ENCODE results near the gene FDX2.
A peak's percentile ranks its signal among the peaks of the same experiment; 100 is the strongest.

The FDX2 gene

DNA sequence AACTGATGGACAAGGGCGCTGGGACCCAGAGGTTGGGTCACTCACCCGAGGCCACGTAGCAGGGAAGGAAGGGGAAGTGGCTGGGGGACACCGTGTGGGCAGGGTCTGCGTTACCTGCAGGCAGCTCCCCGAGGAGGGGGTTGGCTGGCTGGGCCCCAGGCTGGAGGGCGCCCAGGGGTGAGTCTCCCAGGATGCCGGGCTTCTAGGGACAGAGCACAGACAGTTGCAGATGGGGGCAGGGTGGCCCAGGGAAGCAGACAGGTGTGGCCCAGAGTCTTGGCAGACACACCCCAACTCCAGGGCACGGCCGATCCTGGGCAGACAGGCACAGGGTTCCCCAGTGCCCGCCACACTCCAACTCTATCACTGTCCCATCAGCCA is 5.6 kb upstream of the FDX2 start:
- no peaks in the 10 kb centered on the region for H3K27me3 ChIP-seq (ENCODE audit: control insufficient read depth in 1 of 2, insufficient read depth in 2 of 2, low read length in 2 of 2)
- peaks cover 27 to 78% of the 10 kb centered on the region in 2 donors for H3K36me3 ChIP-seq (ENCODE audit: control insufficient read depth in 1 of 2, insufficient read depth in 2 of 2, low read length in 2 of 2)
- H3K4me3 ChIP-seq (ENCODE audit: low read depth in 1 of 2, low read length in 2 of 2), result peak overlapping the region in 1 of 2 donors; percentile 55
- H3K9me3 ChIP-seq (ENCODE audit: control insufficient read depth in 1 of 2, low read length in 2 of 2), result no peaks in the 10 kb centered on the region
- H3K4me1 ChIP-seq (ENCODE audit: control insufficient read depth in 1 of 2, insufficient read depth in 2 of 2, low read length in 2 of 2), result peaks cover 22 to 29% of the 10 kb centered on the region in 2 donors
- H3K27ac ChIP-seq (ENCODE audit: low read depth, low read length), result peak overlapping the region; percentile 65
- H3K9ac ChIP-seq (ENCODE audit: low read depth in 1 of 2, low read length in 2 of 2), result peak overlapping the region; percentile 5 to 74

DNA sequence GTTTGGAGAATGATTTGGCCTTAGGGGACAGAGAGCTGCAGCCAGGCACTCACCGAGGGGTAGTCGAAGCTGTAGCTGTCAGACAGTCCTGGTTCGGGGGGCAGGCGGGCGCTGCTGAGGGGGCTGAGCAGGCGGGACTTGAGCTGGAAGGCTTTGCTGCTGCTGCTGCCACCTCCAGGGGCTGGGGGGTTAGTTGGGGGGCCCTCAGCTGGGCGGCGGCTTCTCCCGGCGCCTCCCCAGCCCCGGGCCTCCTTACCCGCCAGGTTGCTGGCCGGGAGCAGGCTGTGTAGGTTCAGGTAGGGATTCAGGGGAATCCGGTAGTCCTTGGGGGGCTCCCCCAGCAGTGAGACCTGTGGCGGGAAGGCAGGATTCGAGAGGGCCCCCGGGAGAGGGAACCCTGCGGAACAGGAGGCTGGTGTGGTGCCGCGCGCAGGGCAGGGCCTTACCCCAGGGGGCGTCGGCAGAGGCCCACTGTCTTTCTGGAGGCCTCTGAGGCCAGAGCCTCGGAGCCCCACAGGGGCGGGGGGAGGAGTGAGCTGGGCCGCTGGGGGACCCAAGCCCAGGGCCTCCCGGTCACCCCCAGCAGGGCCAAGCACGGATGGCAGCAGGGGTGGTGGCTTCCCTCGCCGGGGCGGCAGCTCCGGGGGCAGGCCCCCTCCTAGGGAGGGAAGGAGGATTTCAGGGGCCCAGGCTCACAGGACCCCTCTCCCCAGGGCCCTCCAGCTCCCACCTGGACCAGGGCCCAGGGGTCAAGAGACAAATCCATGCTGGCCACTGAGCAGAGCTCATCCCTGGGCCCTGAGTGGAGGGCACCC is 5.0 kb upstream of the FDX2 start:
- no peaks in the 10 kb centered on the region for H3K9me3 ChIP-seq (ENCODE audit: control insufficient read depth in 1 of 2, low read length in 2 of 2)
- no peak overlapping the region for H3K4me3 ChIP-seq (ENCODE audit: low read depth in 1 of 2, low read length in 2 of 2)
- peak overlapping the region in 1 of 2 donors; percentile 5 for H3K9ac ChIP-seq (ENCODE audit: low read depth in 1 of 2, low read length in 2 of 2)
- H3K36me3 ChIP-seq (ENCODE audit: control insufficient read depth in 1 of 2, insufficient read depth in 2 of 2, low read length in 2 of 2), result peaks cover 27 to 72% of the 10 kb centered on the region in 2 donors
- H3K27me3 ChIP-seq (ENCODE audit: control insufficient read depth in 1 of 2, insufficient read depth in 2 of 2, low read length in 2 of 2), result no peaks in the 10 kb centered on the region
- peak overlapping the region; percentile 65 for H3K27ac ChIP-seq (ENCODE audit: low read depth, low read length)
- peaks cover 28 to 35% of the 10 kb centered on the region in 2 donors for H3K4me1 ChIP-seq (ENCODE audit: control insufficient read depth in 1 of 2, insufficient read depth in 2 of 2, low read length in 2 of 2)

DNA sequence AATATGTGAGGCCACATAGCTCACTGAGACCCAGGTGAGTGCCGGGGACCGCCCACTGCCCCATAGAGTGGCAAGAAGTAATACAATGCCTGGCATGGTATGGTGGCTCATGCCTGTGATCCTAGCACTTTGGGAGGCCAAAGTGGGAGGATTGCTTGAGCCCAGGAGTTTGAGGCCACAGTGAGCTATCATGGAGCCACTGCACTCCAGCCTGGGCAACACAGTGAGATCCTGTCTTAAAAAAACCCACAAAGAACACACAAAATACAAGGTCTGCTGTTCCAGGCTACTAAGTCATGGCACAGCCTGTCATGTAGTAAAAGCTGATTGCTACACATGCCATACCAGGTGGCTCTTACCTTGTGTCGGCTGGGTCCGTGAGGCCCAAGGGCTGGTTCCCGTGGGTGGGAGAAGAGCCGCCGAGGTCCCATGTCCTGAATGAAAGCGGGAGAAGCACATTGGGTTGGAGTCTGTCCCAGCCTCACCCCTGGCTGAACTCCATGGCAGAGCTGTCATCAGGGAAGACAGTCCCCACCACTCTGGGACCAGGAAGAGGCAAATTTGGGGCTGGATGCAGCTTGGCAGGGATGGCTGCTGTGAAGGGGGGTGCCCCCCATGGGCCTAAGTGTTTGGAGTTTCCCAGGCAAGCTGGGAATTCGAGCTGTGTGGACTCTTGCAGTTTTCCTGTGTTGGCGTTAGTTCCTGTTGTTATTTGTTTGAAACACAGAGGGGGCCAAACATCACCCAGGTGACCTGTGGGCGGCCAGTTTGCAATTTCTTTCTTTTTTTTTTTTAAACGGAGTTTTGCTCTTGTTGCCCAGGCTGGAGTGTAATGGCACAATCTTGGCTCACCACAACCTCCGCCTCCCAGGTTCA is 3.2 kb upstream of the FDX2 start:
- Histone ChIP-seq H3K27me3 (ENCODE audit: control insufficient read depth in 1 of 2, insufficient read depth in 2 of 2, low read length in 2 of 2) (no peaks in the 10 kb centered on the region), H3K9ac (ENCODE audit: low read depth in 1 of 2, low read length in 2 of 2) (no peak overlapping the region), H3K9me3 (ENCODE audit: control insufficient read depth in 1 of 2, low read length in 2 of 2) (no peaks in the 10 kb centered on the region), H3K36me3 (ENCODE audit: control insufficient read depth in 1 of 2, insufficient read depth in 2 of 2, low read length in 2 of 2) (peaks cover 24 to 57% of the 10 kb centered on the region in 2 donors), H3K4me1 (ENCODE audit: control insufficient read depth in 1 of 2, insufficient read depth in 2 of 2, low read length in 2 of 2) (peaks cover 35 to 38% of the 10 kb centered on the region in 2 donors), H3K27ac (ENCODE audit: low read depth, low read length) (no peak overlapping the region), H3K4me3 (ENCODE audit: low read depth in 1 of 2, low read length in 2 of 2) (no peak overlapping the region)

DNA sequence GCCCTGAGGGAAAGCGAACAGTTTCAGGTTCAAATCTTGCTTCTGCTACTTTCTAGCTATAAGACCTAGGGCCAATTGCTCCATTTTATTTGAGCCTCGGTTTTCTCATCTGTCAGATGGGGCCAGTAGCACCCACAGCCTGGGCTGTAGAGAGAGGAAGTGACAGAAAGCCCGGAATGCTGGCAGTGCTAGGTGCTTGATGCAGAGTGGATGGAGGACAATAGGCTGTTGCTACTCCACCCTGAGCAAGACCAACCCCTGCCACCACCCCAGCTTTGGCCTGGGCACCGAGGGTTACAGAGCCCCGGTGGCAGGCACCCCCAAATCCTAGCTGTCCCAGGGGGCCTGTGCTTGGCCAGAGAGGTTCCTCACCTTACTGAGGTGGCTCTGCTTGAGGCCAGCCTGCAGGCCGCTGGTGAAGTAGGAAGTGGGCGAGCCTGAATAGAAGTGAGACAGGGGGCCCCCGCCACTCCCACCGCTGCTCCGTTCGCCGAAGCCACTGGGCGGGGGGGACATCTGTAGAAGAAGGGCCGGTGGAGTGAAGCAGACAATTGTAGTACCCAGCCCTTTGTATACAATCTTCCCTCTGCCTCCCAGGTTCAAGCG is 2.1 kb upstream of the FDX2 start:
- H3K9me3 ChIP-seq (ENCODE audit: control insufficient read depth in 1 of 2, low read length in 2 of 2), result no peaks in the 10 kb centered on the region
- no peak overlapping the region for H3K27ac ChIP-seq (ENCODE audit: low read depth, low read length)
- no peak overlapping the region for H3K9ac ChIP-seq (ENCODE audit: low read depth in 1 of 2, low read length in 2 of 2)
- no peaks in the 10 kb centered on the region for H3K27me3 ChIP-seq (ENCODE audit: control insufficient read depth in 1 of 2, insufficient read depth in 2 of 2, low read length in 2 of 2)
- peaks cover 33 to 35% of the 10 kb centered on the region in 2 donors for H3K4me1 ChIP-seq (ENCODE audit: control insufficient read depth in 1 of 2, insufficient read depth in 2 of 2, low read length in 2 of 2)
- no peak overlapping the region for H3K4me3 ChIP-seq (ENCODE audit: low read depth in 1 of 2, low read length in 2 of 2)
- H3K36me3 ChIP-seq (ENCODE audit: control insufficient read depth in 1 of 2, insufficient read depth in 2 of 2, low read length in 2 of 2), result peaks cover 24 to 46% of the 10 kb centered on the region in 2 donors

DNA sequence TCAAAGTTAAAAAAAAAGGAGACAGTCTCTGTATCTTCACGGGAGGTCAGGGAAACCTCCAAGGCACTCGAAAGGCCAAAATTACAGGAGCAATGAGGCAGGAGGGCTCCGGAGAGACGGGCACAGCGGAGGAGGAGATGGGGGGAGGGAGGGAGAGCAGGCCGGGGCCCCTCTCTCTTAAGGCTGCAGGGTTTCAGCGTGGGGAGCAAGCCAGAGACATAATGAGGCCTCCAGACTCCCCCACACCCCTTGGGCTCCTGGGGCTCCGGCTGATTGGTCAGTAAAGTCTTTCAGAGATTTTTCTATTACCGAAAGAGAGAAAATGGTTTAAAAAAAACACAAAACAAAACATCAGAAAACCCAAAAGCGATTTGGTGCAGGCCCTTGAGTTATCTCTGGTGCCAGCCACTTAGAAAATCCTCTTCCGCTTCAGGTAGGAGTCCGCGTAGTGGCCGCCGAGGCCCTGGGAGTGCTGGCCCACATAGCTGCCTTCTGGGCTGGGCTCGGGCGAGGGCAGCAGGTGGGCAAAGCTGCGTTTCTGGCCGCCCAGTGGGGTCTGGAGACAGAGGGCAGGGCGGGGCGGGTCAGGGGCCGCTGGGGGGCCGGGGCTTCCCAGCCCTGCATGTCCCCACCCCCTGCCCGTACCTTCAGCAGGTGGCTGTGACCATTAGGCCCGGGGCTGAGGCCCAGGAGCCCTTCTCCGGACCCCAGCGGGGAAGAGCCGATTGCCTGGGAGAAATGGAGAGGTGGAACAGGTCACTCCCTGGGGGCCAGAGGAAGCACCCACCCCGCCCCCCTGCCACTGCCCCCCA is 1.4 kb upstream of the FDX2 start:
- peaks cover 20 to 39% of the 10 kb centered on the region in 2 donors for H3K36me3 ChIP-seq (ENCODE audit: control insufficient read depth in 1 of 2, insufficient read depth in 2 of 2, low read length in 2 of 2)
- H3K4me3 ChIP-seq (ENCODE audit: low read depth in 1 of 2, low read length in 2 of 2), result no peak overlapping the region
- H3K27ac ChIP-seq (ENCODE audit: low read depth, low read length), result no peak overlapping the region
- peaks cover 26 to 28% of the 10 kb centered on the region in 2 donors for H3K4me1 ChIP-seq (ENCODE audit: control insufficient read depth in 1 of 2, insufficient read depth in 2 of 2, low read length in 2 of 2)
- H3K9ac ChIP-seq (ENCODE audit: low read depth in 1 of 2, low read length in 2 of 2), result no peak overlapping the region
- H3K9me3 ChIP-seq (ENCODE audit: control insufficient read depth in 1 of 2, low read length in 2 of 2), result no peaks in the 10 kb centered on the region
- H3K27me3 ChIP-seq (ENCODE audit: control insufficient read depth in 1 of 2, insufficient read depth in 2 of 2, low read length in 2 of 2), result no peaks in the 10 kb centered on the region

DNA sequence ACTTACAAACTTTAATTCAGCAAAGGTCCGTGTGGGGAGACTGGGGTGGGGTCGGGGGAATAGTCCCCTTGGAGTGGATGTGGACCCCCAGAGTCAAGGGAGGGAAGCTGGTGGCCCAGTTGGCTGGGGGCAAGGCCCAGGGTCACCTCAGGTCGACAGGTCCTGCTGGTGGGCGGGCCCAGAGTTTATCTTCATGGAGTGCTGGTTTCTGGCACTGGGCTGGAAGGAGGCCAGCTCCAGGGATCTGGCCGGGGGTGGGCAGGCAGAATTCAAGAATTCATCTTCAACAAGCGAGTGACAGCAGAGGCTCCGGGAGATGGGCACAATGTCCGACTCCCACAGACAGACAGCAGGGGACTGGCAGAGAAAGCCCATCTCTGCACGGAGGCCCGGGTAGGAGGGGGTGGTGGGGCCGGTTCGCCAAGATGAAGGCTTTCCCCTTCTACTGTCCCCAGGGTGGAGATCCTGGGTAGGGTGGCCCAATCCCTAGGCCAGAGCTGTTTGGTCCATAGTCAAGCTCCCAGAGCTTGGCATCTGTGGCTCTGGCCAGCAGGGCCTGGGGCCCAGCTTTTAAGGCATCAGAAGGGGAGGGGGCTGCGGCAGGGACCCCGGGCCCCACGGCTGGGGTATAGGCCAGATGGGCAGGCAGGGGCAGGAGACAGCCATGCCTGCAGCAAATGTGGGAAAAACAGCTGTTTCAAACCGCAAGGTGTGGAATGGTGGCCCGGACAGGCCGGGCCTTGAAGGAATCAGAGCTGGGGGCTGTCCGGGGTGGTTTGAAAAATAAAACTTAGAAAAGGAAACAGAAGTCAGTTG is 622 bp upstream of the FDX2 start:
- H3K4me3 ChIP-seq (ENCODE audit: low read depth in 1 of 2, low read length in 2 of 2), result peak overlapping the region; percentile 78 to 88
- H3K4me1 ChIP-seq (ENCODE audit: control insufficient read depth in 1 of 2, insufficient read depth in 2 of 2, low read length in 2 of 2), result peaks cover 18 to 26% of the 10 kb centered on the region in 2 donors
- no peak overlapping the region for H3K27ac ChIP-seq (ENCODE audit: low read depth, low read length)
- no peaks in the 10 kb centered on the region for H3K27me3 ChIP-seq (ENCODE audit: control insufficient read depth in 1 of 2, insufficient read depth in 2 of 2, low read length in 2 of 2)
- H3K36me3 ChIP-seq (ENCODE audit: control insufficient read depth in 1 of 2, insufficient read depth in 2 of 2, low read length in 2 of 2), result peaks cover 20 to 33% of the 10 kb centered on the region in 2 donors
- no peaks in the 10 kb centered on the region for H3K9me3 ChIP-seq (ENCODE audit: control insufficient read depth in 1 of 2, low read length in 2 of 2)
- no peak overlapping the region for H3K9ac ChIP-seq (ENCODE audit: low read depth in 1 of 2, low read length in 2 of 2)

DNA sequence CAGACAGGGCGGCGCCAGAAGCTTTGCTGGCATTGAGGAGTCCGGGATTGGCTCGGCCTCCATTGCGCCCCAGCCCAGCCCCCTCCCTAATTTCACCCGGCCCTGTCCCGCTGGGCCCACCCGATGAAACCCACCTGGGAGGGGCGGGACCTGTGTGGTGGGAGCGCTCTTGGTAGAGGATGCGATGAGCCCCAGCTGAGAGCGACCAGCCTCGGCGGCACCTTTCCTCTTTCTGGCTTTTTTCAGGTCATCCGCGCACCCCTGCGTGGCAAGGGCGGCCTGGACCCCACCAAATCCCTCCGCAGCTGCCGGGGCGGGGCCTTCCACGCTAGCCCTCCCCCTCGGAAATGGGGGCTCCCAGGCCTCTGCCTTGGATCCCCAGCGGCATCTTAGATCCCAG is 6.4 kb downstream of the FDX2 start, which contains the start of gene ZGLP1:
ZGLP1 (minus strand) TSS at position 393 of the 400 bp plus-strand sequence.
- no peak within 1 kb of the TSS for H3K27ac ChIP-seq (ENCODE audit: low read depth, low read length)
- no peak within 1 kb of the TSS for H3K9ac ChIP-seq (ENCODE audit: low read depth in 1 of 2, low read length in 2 of 2)
- H3K36me3 ChIP-seq (ENCODE audit: control insufficient read depth in 1 of 2, insufficient read depth in 2 of 2, low read length in 2 of 2), result no peaks in the 10 kb centered on the region
- no peaks in the 10 kb centered on the region for H3K9me3 ChIP-seq (ENCODE audit: control insufficient read depth in 1 of 2, low read length in 2 of 2)
- H3K27me3 ChIP-seq (ENCODE audit: control insufficient read depth in 1 of 2, insufficient read depth in 2 of 2, low read length in 2 of 2), result no peaks in the 10 kb centered on the region
- H3K4me1 ChIP-seq (ENCODE audit: control insufficient read depth in 1 of 2, insufficient read depth in 2 of 2, low read length in 2 of 2), result peaks cover 0 to under 1% of the 10 kb centered on the region in 2 donors
- H3K4me3 ChIP-seq (ENCODE audit: low read depth in 1 of 2, low read length in 2 of 2), result no peak within 1 kb of the TSS

DNA sequence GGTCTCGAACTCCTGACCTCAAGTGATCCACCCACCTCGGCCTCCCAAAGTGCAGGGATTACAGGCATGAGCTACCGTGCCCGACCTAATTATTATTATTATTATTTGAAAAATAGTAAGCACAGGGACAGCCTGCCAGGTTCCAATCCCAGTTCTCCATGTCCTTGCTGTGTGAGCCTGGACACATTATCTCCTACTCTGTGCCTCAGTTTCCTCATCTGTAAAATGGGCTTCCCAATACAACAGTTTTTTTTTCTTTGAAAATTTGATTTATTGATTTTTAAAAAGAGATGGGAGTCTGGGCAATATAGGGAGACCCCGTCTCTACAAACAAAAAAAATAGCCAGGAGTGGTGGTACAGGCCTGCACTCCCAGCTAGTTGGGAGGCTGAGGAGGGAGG is 9.5 kb downstream of the FDX2 start:
- no peaks in the 10 kb centered on the region for H3K9me3 ChIP-seq (ENCODE audit: control insufficient read depth in 1 of 2, low read length in 2 of 2)
- no peak overlapping the region for H3K4me3 ChIP-seq (ENCODE audit: low read depth in 1 of 2, low read length in 2 of 2)
- no peak overlapping the region for H3K9ac ChIP-seq (ENCODE audit: low read depth in 1 of 2, low read length in 2 of 2)
- no peak overlapping the region for H3K27ac ChIP-seq (ENCODE audit: low read depth, low read length)
- no peaks in the 10 kb centered on the region for H3K4me1 ChIP-seq (ENCODE audit: control insufficient read depth in 1 of 2, insufficient read depth in 2 of 2, low read length in 2 of 2)
- no peaks in the 10 kb centered on the region for H3K36me3 ChIP-seq (ENCODE audit: control insufficient read depth in 1 of 2, insufficient read depth in 2 of 2, low read length in 2 of 2)
- no peaks in the 10 kb centered on the region for H3K27me3 ChIP-seq (ENCODE audit: control insufficient read depth in 1 of 2, insufficient read depth in 2 of 2, low read length in 2 of 2)

Measured in duodenal mucosa (tissue), 2 donors.